Lung microvascular endothelial cell (primary cell): ENCODE measurements around the gene TTC7B. TPM values are rescaled to one million over a fixed set of nuclear protein-coding genes. Genes with fewer than 3 reads are reported as not detected.
"Not testable (repeated sequence)": the region's sequence is repeated elsewhere in the genome, so short reads cannot be mapped to it uniquely, and the experiment has no call there.

Source experiments
- DNase-seq, 2 donors: peaks; one replicate each; pipeline versions ENCODE4 v3.0.0 to v3.0.0-alpha.2; 2010; ENCODE audit warnings: low read depth in 2 of 2
- total RNA-seq: library from RNA; depleted of rRNA; stranded (reverse); fragments of >200 nt; gene quantifications from 2 replicates; pipeline ENCODE4 v1.2.1, GENCODE V29; 2014

The TTC7B gene
- total RNA-seq, 1 donor from 2014 or later, result 14.7 TPM

GRCh38 chr14:90830931-90831701 lies 14.9 kb upstream of the TTC7B start:
- no peak for DNase-seq

- DNase-seq, result no peak
These were observed 13.4 kb upstream of the TTC7B start for GRCh38 chr14:90829677-90830076.

- DNase-seq, result peak in 1 of 2 donors; percentile 54
These were observed 12.6 kb upstream of the TTC7B start for GRCh38 chr14:90828642-90829487.

GRCh38 chr14:90827919-90828610 lies 11.8 kb upstream of the TTC7B start:
- DNase-seq, result peak; percentile 88 to 89

- DNase-seq, result not testable (repeated sequence)
These were observed 7.3 kb upstream of the TTC7B start for GRCh38 chr14:90823542-90823941.

- no peak for DNase-seq
These were observed 4.7 kb upstream of the TTC7B start for GRCh38 chr14:90820958-90821357.

GRCh38 chr14:90819734-90820393 lies 3.6 kb upstream of the TTC7B start:
- DNase-seq, result no peak

GRCh38 chr14:90818715-90819114 lies 2.5 kb upstream of the TTC7B start:
- DNase-seq, result no peak

- no peak for DNase-seq
These were observed 629 bp upstream of the TTC7B start for GRCh38 chr14:90816681-90817436.

GRCh38 chr14:90815572-90815821 lies 733 bp downstream of the TTC7B start:
- no peak for DNase-seq

GRCh38 chr14:90814806-90815571 lies 1.2 kb downstream of the TTC7B start:
- DNase-seq, result peak in 1 of 2 donors; percentile 24

GRCh38 chr14:90813442-90813841 lies 2.8 kb downstream of the TTC7B start:
- DNase-seq, result no peak

GRCh38 chr14:90812109-90812508 lies 4.1 kb downstream of the TTC7B start:
- DNase-seq, result no peak

GRCh38 chr14:90811641-90812040 lies 4.6 kb downstream of the TTC7B start:
- DNase-seq, result no peak

GRCh38 chr14:90810806-90811205 lies 5.4 kb downstream of the TTC7B start:
- no peak for DNase-seq

- DNase-seq, result no peak
These were observed 6.5 kb downstream of the TTC7B start for GRCh38 chr14:90809530-90810312.

- DNase-seq, result peak in 1 of 2 donors; percentile 52
These were observed 7.3 kb downstream of the TTC7B start for GRCh38 chr14:90808759-90809529.

GRCh38 chr14:90807060-90807459 lies 9.2 kb downstream of the TTC7B start:
- no peak for DNase-seq
